PFSK-1 (cell line): ENCODE results near the gene RPP30.

Source experiments
- FOXP2 ChIP-seq: optimal IDR thresholded peaks from 2 replicates; pipeline ENCODE3; 2011; ENCODE audit warnings: borderline replicate concordance, control low read depth, inconsistent platforms; ENCODE audit not compliant: insufficient read depth; ENCODE audit errors: extremely low read length, extremely low read depth
- POLR2AphosphoS5 ChIP-seq: IDR thresholded peaks from 2 replicates; pipeline ENCODE4 v1.6.1; 2012; ENCODE audit warnings: low read depth, mild to moderate bottlenecking, control low read depth, low read length, moderate library complexity
- SIN3A ChIP-seq: IDR thresholded peaks from 2 replicates; pipeline ENCODE4 v1.6.1; 2012; ENCODE audit warnings: mild to moderate bottlenecking, low read length, moderate library complexity, borderline replicate concordance; ENCODE audit not compliant: insufficient read depth
- TAF1 ChIP-seq: IDR thresholded peaks from 2 replicates; pipeline ENCODE4 v1.6.1; 2012; ENCODE audit warnings: low read length, control low read depth, borderline replicate concordance; ENCODE audit not compliant: insufficient read depth
- TF ChIP-seq, protein P1 (sequence below), 2 experiments: IDR thresholded peaks; 2 replicates each; pipeline versions ENCODE4 v1.6.1 to v1.8.0; 2011 to 2012; ENCODE audit warnings: low read depth in 2 of 2, low read length in 2 of 2, control low read depth in 1 of 2, inconsistent platforms in 1 of 2, mild to moderate bottlenecking in 1 of 2, moderate library complexity in 1 of 2; ENCODE audit not compliant: insufficient read depth in 1 of 2

RPP30 gene

DNA sequence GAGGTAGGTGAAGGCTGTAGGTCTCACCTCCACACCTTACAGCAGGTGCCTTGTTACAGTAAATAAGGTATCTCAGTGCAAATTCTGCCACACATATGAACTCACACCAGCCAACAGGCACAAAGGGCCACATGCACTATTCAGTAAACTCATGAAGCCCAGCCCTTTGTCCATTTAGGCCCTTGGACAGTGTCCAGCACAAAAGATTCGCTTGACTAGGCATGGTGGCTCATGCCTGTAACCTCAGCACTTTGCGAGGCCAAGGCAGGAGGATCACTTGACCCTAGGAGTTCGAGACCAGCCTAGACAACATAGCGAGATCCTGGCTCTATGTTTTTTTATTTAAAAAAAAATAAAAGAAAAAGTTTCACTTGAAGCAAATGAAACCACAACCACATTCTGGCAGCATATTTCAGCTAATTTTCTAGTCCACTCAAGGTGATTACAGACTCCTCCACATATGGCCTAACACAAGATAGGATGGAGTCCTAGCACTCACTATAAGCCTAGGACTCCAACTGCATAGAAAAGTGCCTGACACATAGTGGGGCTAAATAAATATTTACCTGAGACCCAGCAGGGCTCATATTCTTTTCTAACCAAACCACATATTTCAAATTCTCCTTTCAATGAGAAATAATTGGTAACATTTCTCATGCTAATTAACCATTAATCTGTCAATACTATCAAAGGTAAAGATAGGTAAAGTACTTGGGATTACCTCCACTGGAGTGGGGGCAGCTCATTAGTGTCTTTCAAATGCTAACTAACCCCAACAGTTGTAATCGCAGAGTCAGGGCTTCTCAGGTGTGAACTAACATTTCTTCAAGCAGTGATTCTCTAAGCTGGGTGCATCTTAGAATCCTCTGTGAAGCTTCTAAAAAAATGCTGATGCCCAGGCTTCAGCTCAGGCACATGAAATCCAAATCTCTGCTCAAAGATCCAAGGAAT is 53.6 kb downstream of the RPP30 start:
- no peak for TF ChIP-seq POLR2AphosphoS5
- TF ChIP-seq, protein P1, sequence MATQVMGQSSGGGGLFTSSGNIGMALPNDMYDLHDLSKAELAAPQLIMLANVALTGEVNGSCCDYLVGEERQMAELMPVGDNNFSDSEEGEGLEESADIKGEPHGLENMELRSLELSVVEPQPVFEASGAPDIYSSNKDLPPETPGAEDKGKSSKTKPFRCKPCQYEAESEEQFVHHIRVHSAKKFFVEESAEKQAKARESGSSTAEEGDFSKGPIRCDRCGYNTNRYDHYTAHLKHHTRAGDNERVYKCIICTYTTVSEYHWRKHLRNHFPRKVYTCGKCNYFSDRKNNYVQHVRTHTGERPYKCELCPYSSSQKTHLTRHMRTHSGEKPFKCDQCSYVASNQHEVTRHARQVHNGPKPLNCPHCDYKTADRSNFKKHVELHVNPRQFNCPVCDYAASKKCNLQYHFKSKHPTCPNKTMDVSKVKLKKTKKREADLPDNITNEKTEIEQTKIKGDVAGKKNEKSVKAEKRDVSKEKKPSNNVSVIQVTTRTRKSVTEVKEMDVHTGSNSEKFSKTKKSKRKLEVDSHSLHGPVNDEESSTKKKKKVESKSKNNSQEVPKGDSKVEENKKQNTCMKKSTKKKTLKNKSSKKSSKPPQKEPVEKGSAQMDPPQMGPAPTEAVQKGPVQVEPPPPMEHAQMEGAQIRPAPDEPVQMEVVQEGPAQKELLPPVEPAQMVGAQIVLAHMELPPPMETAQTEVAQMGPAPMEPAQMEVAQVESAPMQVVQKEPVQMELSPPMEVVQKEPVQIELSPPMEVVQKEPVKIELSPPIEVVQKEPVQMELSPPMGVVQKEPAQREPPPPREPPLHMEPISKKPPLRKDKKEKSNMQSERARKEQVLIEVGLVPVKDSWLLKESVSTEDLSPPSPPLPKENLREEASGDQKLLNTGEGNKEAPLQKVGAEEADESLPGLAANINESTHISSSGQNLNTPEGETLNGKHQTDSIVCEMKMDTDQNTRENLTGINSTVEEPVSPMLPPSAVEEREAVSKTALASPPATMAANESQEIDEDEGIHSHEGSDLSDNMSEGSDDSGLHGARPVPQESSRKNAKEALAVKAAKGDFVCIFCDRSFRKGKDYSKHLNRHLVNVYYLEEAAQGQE (IDR thresholded peaks at IDR 0.05; ENCODE audit: insufficient read depth in 1 of 2, low read depth in 2 of 2, low read length in 2 of 2), result no peak
- TF ChIP-seq TAF1, result no peak

DNA sequence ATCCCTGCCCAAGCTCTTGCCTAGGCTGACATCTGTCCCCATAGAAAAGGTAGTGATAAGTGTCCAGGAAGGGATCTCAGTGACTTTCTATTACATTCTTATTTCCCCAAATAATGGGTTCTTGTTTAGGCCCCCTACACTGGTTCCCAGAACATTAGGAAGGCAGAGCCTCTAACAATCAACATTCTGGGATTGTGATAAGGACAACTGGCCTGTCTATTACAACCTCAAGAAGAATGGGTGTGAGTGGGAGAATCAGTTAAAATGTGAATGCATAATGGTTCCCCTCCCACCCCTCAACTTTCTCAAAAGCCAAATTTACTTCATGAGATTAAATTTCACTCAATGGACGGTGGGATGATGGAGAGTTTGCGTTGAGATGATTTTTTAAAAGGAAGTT is 55.5 kb downstream of the RPP30 start:
- TF ChIP-seq SIN3A (no peak), POLR2AphosphoS5 (no peak), FOXP2 (no peak), TAF1 (no peak)
- TF ChIP-seq, protein P1 (IDR thresholded peaks at IDR 0.05; ENCODE audit: insufficient read depth in 1 of 2, low read depth in 2 of 2, low read length in 2 of 2), result no peak

DNA sequence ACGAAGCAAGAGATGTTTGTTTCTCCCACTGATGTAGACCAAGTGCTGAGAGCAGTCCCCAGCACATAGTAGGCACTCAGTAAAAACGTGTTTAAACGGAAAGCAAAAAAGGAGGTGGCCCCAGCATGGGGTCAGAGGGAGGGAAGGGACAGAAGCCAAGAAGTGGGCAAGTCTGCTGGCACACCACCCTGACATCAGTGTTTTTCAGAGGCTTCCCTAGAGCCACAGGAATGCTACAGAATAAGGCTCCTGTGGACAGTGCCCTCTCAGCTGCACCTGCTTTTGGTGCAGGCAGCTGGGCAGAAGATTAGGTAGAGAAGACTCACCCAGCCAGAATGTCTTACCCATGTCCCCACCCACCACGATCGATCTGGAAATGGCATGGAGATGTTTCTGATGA is 57.4 kb downstream of the RPP30 start:
- TF ChIP-seq TAF1, result no peak
- TF ChIP-seq, protein P1 (IDR thresholded peaks at IDR 0.05; ENCODE audit: insufficient read depth in 1 of 2, low read depth in 2 of 2, low read length in 2 of 2), result no peak
- TF ChIP-seq SIN3A, result no peak
- no peak for TF ChIP-seq FOXP2
- TF ChIP-seq POLR2AphosphoS5, result no peak

DNA sequence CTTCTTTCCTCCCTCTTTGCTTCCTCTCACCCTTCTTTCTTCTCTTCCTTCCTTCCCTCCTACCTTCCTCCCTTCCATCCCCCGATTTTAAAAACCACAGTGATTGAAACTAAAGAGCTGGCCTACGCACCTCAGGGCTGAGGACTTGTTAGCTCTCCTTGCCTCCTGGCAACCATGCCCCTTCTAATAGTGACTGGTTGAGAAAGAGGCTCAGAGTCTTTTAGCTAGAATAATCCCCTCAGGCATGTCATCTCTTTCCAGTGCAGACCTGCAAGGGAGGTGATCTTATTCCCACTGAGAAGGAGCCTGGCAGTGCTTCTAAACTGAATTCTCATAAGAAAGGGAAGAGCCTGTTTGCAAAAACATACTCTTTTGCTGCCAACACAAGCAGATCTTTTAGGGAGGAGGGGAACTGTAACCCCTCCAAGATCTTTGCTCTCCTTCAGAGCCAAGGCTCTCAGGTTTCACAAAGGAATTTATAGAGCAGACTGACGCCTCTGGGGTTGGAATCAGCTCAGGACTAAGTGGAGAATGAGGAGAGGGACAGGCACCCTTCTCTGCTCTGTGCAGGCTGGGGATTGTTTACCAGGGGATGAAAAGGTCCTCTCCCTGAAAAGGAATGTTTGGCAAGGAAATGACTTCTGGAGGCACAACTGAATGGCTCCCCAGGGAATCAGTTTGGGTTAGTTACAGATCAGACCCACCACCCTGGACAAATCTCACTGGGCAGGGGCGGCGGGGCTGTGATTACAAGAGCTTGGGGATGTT is 58.5 kb downstream of the RPP30 start:
- TF ChIP-seq FOXP2, result no peak
- TF ChIP-seq TAF1, result no peak
- TF ChIP-seq, protein P1 (IDR thresholded peaks at IDR 0.05; ENCODE audit: insufficient read depth in 1 of 2, low read depth in 2 of 2, low read length in 2 of 2), result no peak
- no peak for TF ChIP-seq POLR2AphosphoS5
- TF ChIP-seq SIN3A, result no peak
